Naive B cell (primary cell): ENCODE data around the gene ZNF816. TPM values are rescaled to one million over a fixed set of nuclear protein-coding genes. Genes with fewer than 3 reads are reported as not detected.
"Not testable (repeated sequence)": the region's sequence is repeated elsewhere in the genome, so short reads cannot be mapped to it uniquely, and the experiment has no call there.

Experiments
- ATAC-seq, 2 donors: fragments of 150-1000 bp; cut with Tn5 transposase; 2 replicates each; pipeline ENCODE4 v1.10.0; 2021; ENCODE audit warnings: low read depth in 2 of 2, mild to moderate bottlenecking in 2 of 2, moderate library complexity in 2 of 2
- DNase-seq: peaks from one replicate; pipeline ENCODE4 v3.0.0; 2022
- H3K27ac Mint-ChIP-seq, 6 donors: one replicate each; pipeline ENCODE4 v1.8.0; 2020 to 2022; ENCODE audit warnings: mild to moderate bottlenecking in 6 of 6, mixed read lengths in 6 of 6, moderate library complexity in 5 of 6, inconsistent platforms in 2 of 6
- H3K27me3 Mint-ChIP-seq, 3 donors: one replicate each; pipeline ENCODE4 v1.8.0; 2021 to 2022; ENCODE audit warnings: mixed read lengths in 3 of 3, mild to moderate bottlenecking in 1 of 3
- H3K36me3 Mint-ChIP-seq, 2 donors: one replicate each; pipeline ENCODE4 v1.8.0; 2020 to 2022; ENCODE audit warnings: mixed read lengths in 2 of 2, inconsistent platforms in 1 of 2, mild to moderate bottlenecking in 1 of 2
- H3K4me1 Mint-ChIP-seq, 3 donors: one replicate each; pipeline ENCODE4 v1.8.0; 2020 to 2022; ENCODE audit warnings: mixed read lengths in 3 of 3, inconsistent platforms in 1 of 3, mild to moderate bottlenecking in 1 of 3, moderate library complexity in 1 of 3
- H3K4me3 Mint-ChIP-seq, 8 donors: one replicate each; pipeline ENCODE4 v1.8.0; 2020 to 2022; ENCODE audit warnings: mild to moderate bottlenecking in 8 of 8, mixed read lengths in 8 of 8, moderate library complexity in 8 of 8, inconsistent platforms in 2 of 8
- H3K9me3 Mint-ChIP-seq, 7 donors: one replicate each; pipeline ENCODE4 v1.8.0; 2020 to 2022; ENCODE audit warnings: mixed read lengths in 7 of 7, mild to moderate bottlenecking in 5 of 7, inconsistent platforms in 2 of 7, moderate library complexity in 1 of 7
- polyA plus RNA-seq, 6 donors: library from polyadenylated mRNA; unstranded; fragments of 300-500 nt; fragmentation: Illumina TruSeq; gene quantifications; one replicate each; pipeline ENCODE4 v1.2.3, GENCODE V29; 2021; ENCODE audit warnings: low read depth in 6 of 6

ZNF816 gene
- polyA plus RNA-seq, 6 donors from 2014 or later: 12.1 to 22.9 (median 20.5) TPM

DNA sequence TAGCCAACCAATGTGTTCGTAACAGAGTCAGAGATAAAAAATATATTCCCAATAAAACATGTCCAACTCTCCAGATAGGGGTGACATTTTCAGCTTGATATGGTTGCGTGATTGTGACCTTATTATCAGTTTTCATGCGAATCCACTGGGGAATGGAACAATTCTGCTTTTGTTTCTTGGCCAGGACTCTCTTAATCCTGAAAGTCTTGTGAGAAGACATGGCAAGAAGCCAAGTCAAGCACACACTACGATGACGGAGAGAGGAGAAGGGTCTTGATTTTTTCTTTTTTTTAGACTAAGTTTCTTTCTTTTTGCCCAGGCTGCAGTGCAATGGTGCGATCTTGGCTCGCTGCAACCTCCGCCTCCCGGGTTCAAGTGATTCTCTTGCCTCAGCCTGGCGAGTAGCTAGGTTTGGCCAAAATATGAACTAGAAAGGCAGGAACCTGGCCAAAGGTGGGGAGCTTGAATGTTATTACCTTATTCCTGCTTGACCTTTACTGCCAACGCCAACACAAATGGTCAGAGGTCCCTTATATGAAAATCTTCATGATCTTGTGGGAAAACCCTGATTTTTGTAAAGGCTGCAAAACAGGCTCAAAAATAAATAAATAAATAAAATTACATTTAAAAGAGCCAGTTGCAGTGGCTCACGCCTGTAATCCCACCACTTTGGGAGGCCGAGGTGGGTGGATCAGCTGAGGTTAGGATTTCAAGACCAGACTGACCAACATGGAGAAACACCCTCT is 14.5 kb downstream of the ZNF816 start:
- Mint-ChIP-seq H3K9me3 (peaks cover 12 to 82% (median 55%) of the 10 kb centered on the region in 7 donors), H3K4me3 (no peak overlapping the region), H3K4me1 (peaks cover 0 to 2% (median 0%) of the 10 kb centered on the region in 3 donors), H3K36me3 (peaks cover 33 to 37% of the 10 kb centered on the region in 2 donors), H3K27ac (no peak overlapping the region), H3K27me3 (no peaks in the 10 kb centered on the region)
- ATAC-seq (no peak), DNase-seq (no peak)

DNA sequence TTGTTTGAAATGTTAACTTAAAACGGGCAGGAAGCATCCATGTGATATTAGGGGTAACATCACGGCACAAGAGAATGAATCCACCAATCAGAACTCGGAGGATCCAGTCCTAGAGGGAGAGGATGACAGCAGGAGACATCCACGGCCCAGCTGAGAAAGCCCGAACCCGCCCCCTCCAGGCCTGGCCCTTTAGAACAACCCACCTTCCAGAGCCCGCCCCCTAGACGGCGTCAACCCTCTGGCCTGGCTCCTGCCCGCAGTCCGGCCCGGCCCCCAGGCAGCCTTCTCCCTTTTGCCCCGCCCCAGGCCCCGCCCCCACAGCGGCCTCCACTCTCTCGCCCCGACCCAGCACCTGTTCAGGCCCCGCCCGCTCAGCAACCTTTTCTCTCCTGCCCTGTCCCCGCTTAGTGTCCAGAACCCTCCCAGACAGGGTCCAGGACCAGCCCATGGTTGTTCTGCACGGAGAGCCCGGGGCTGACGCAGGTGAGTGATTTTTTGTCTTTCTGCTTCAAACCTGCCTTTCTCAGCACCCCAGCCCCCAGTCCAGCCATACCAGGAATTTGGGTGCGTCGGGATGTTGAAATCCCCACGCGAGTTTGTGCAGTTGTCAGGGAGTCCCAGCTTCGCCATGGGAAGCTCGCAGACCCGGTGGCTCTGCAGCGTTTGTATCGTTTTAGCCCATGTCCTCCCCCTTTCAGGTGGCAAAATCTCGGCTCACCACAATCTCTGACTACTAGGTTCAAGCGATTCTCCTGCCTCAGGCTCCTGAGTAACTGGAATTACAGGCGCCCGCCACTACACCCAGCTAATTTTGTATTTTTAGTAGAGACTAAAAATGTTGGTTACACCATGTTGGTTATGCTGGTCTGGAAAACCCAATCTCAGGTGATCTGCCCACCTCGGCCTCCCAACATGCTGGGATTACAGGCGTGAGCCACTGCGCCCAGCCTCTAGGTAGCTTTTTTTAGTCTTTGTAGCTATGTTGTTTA is 16.1 kb downstream of the ZNF816 start:
- peak overlapping the region in 1 of 6 donors; percentile 24 for H3K27ac Mint-ChIP-seq
- peaks cover 12 to 66% (median 40%) of the 10 kb centered on the region in 7 donors for H3K9me3 Mint-ChIP-seq
- peaks cover 20 to 23% of the 10 kb centered on the region in 2 donors for H3K36me3 Mint-ChIP-seq
- peak overlapping the region in 2 of 8 donors; percentile 35 to 53 for H3K4me3 Mint-ChIP-seq
- peaks cover 6 to 12% (median 7%) of the 10 kb centered on the region in 3 donors for H3K4me1 Mint-ChIP-seq
- ATAC-seq: no peak
- no peak for DNase-seq
- no peaks in the 10 kb centered on the region for H3K27me3 Mint-ChIP-seq

DNA sequence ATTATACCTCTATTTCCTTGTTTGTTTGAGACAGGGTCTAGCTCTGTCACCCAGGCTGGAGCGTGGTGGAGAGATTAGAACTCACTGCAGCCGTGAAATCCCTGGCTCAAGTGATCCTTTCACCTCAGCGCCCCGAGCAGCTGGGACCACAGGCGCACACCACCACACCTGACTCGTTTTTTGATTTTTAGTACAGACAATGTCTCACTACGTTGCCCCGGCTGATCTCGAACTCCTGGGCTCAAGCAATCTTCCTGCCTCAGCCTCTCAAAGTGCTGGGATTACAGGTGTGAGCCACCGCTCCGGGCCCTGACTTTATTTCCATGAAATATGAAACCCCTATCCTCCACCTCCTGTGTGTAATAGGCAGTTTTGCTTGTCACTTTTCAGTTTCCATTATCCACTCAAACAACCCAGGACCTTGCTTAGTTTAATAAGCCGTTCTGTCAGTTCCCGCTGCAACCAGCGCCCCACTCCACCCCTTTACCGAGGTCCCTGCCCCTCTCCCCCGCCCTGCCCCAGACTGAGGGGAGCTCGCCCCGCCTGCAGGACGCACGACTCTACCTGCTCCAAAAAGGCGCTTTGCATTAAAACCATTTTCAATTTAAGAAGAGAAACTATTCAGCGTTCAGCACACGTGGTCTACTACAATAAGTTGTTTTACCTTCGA is 16.9 kb downstream of the ZNF816 start:
- H3K27me3 Mint-ChIP-seq: no peaks in the 10 kb centered on the region
- H3K27ac Mint-ChIP-seq: no peak overlapping the region
- H3K4me1 Mint-ChIP-seq: peaks cover 12 to 21% (median 16%) of the 10 kb centered on the region in 3 donors
- peaks cover 9 to 58% (median 32%) of the 10 kb centered on the region in 7 donors for H3K9me3 Mint-ChIP-seq
- H3K4me3 Mint-ChIP-seq: peak overlapping the region in 2 of 8 donors; percentile 42 to 51
- H3K36me3 Mint-ChIP-seq: peaks cover 15% of the 10 kb centered on the region in 2 donors
- DNase-seq: no peak
- ATAC-seq: no peak

DNA sequence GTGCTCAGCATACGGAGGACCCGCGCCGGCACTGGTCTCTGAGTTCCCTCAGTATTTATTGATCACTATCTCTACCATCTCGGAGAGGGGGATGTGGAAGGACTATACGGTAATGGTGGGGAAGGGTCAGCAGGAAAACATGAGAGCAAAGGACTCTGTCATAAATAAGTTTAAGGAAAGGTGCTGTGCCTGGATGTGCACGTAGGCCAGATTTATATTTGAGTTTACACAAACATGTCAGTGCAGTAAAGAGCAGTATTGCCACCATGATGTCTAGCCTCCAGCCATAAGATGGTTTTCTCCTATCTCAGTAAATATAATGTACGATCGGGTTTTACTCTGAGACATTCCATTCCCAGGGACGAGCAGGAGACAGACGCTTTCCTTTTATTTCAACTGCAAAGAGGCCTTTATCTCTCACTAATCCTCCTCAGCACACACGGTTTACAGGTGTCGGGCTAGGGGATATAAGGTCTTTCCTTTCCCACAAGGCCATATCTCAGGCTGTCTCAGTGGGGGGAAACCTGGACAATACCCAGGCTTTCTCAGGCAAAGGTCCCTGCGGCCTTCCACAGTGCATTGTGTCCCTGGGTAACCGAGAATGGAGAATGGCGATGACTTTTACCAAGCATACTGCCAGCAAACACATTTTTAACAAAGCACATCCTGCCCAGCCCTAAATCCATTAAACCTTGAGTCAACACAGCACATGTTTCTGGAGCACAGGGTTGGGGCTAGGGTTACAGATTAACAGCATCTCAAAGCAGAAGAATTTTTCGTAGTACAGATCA is 17.8 kb downstream of the ZNF816 start:
- ATAC-seq, H3K27me3 Mint-ChIP-seq: not testable (repeated sequence)
- H3K27ac Mint-ChIP-seq: peak overlapping the region in 3 of 6 donors; percentile 57 to 63 (median 59)

DNA sequence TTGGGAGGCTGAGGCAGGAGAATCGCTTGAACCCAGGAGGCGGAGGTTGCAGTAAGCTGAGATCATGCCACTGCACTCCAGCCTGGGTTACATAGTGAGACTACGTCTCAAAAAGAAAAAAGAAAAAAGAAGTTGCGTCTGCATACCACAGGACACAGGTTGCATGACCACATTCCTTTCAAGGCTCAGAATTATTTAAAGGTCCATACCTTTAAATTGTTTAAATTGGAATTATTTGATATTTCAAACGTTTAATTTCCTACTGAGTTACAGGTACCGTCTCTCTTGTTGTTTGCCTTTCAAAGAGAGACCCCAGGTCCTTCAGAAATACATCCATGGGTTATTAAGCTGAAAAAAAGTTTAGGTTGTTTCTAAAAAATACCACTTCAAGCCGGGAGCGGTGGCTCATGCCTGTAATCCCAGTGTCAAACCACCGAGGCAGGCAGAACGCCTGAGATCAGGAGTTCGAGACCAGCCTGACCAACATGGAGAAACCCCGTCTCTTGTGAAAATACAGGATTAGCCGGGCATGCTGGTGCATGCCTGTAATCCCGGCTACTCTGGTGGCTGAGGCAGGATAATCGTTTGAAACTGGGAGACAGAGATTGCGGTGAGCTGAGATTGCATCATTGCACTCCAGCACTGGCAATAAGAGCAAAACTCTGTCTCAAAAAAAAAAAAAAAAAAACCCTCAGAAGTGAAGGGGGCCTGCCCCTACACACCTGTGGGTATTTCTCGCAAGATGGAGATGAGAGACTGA is 18.6 kb downstream of the ZNF816 start:
- no peaks in the 10 kb centered on the region for H3K36me3 Mint-ChIP-seq
- DNase-seq (no peak), ATAC-seq (no peak)
- peaks cover 12 to 30% (median 17%) of the 10 kb centered on the region in 3 donors for H3K4me1 Mint-ChIP-seq
- no peaks in the 10 kb centered on the region for H3K27me3 Mint-ChIP-seq
- peaks cover 0 to 40% (median 15%) of the 10 kb centered on the region in 7 donors for H3K9me3 Mint-ChIP-seq
- H3K4me3 Mint-ChIP-seq: peak overlapping the region in 5 of 8 donors; percentile 2 to 99 (median 96)
- H3K27ac Mint-ChIP-seq: peak overlapping the region in 1 of 6 donors; percentile 63

More for the DNA sequence above, 17.8 kb downstream of the ZNF816 start:
- Mint-ChIP-seq H3K9me3 (peaks cover under 1 to 49% (median 23%) of the 10 kb centered on the region in 7 donors), H3K4me3 (peak overlapping the region in 3 of 8 donors; percentile 2 to 66 (median 50)), H3K4me1 (peaks cover 12 to 24% (median 16%) of the 10 kb centered on the region in 3 donors)
- not testable (repeated sequence) for H3K36me3 Mint-ChIP-seq, DNase-seq

DNA sequence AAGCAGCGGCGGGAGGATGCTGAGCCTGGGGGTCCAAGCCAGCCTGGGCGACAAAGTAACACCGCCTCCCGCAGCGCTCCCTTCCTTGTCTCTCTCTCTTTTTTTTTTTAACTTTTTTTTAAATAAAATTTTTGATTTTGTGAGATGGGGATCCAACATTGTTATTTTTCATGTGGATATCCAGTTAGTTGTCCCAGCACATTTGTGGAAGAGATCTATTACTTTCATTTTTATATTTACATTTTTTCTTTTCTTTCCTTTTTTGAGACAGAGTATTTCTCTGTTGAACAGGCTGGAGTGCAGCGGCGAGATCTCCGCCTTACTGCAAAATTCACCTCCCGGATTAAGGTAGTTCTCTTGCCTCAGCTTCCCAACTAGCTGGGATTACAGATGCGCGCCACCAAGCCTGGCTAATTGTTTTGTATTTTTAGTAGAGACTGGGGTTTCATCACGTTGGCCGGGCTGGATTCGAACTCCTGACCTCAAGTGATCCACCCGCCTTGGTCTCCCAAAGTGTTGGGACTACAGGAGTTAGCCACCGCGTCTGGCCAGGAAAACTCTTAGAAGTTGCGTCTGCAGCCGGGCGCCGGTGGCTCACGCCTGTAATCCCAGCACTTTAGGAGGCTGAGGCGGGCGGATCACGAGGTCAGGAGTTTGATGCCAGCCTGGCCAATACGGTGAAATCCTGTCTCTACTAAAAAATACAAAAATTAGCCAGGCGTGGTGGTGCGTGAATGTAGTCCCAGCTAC is 19.4 kb downstream of the ZNF816 start:
- Mint-ChIP-seq H3K36me3 (no peaks in the 10 kb centered on the region), H3K27me3 (no peaks in the 10 kb centered on the region), H3K9me3 (peaks cover 0 to 37% (median 11%) of the 10 kb centered on the region in 7 donors), H3K27ac (peak overlapping the region in 1 of 6 donors; percentile 70), H3K4me3 (peak overlapping the region; percentile 94 to 99 (median 96)), H3K4me1 (peaks cover 18 to 37% (median 24%) of the 10 kb centered on the region in 3 donors)
- DNase-seq (no peak), ATAC-seq (peak in 1 of 2 donors; percentile 9)

DNA sequence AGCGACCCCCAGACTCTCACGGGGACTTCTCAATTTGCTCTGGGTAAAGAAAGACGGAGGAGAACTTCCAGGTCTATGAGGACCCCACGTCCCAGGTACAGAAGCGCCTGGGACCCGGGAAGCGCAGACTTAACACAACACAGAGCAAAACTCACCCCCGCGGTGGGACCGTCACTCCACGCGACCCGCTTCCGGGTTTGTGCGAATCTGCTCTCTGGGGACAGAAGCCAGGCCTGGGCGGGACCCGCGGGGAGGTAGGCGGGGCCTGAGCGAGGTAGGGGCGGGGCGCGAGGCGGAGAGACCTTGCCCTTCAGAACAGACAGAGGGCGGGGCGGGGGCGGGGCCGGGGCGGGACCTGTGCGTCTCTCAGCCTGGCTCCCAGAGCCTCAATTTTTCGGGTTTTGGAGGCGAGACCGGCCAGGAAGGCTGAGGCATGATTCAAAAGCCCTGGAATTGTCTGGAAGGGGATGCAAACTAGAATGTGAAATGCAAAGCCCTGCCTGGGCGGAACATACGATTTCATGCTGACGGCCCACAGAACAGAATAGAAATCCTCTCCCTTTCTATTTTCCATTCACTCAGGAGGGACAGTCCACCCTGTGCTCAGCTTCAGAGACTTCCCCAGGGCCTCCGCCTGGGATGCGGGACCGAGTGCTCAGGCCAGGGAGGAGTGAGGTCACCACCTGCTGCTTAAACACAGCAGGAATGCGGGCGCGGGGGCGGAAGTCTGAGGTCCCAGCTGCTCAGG is 20.1 kb downstream of the ZNF816 start:
- Mint-ChIP-seq H3K9me3 (peaks cover 0 to 31% (median 8%) of the 10 kb centered on the region in 7 donors), H3K27me3 (no peaks in the 10 kb centered on the region), H3K4me3 (peak overlapping the region; percentile 94 to 99 (median 96))

DNA sequence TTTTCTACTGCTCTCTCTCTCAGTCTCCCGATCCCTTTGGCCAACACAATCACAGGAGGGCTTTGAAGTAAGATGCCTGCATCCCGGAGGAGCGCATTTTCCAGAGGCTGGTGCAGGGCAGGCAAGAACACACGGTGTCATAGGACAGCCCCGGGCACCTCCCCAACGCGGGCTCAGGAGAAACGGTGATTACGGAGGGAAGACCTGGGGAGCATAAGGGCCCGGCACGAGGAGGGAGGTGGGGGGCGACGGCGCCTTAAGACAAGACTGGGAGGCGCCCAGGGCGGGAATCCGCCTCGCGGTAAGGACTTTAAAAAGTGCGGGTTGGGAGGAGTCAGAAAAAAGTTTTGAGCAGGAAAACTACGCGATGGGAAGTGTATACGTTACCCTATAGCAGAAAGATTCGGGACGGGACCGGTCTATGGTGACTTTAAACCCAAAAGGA is 20.7 kb downstream of the ZNF816 start:
- Mint-ChIP-seq H3K36me3 (no peaks in the 10 kb centered on the region), H3K4me3 (peak overlapping the region; percentile 94 to 99 (median 96)), H3K27me3 (no peaks in the 10 kb centered on the region), H3K9me3 (peaks cover 0 to 26% (median 8%) of the 10 kb centered on the region in 7 donors), H3K27ac (peak overlapping the region; percentile 72 to 97 (median 96)), H3K4me1 (peaks cover 25 to 49% (median 35%) of the 10 kb centered on the region in 3 donors)
- DNase-seq (no peak), ATAC-seq (peak; percentile 38)

More for the DNA sequence above, 20.1 kb downstream of the ZNF816 start:
- DNase-seq (peak; percentile 99), ATAC-seq (peak; percentile 95 to 98)
- Mint-ChIP-seq H3K27ac (peak overlapping the region; percentile 72 to 97 (median 96)), H3K36me3 (no peaks in the 10 kb centered on the region), H3K4me1 (peaks cover 21 to 43% (median 29%) of the 10 kb centered on the region in 3 donors)

DNA sequence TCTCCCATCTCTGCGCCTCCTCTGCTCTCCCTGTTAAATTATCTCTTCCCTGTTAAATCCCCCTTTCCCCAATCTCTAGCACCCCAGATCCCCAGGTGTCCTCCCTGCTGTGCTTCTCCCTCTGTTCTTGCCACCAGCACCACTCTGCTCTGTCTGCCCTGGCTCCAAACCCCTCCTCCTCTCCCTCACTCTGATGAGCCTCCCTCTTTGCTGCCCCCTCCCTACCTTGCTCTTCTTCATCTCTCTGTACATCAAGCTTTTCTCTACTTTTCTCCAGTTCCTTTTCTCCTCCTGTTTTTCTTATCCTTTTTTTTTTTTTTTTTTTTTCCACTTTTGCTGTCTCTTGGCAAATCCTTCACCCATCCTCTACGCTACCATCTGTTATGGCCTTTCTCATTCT is 21.2 kb downstream of the ZNF816 start:
- H3K27ac Mint-ChIP-seq: peak overlapping the region; percentile 6 to 97 (median 96)
- peak overlapping the region; percentile 94 to 99 (median 96) for H3K4me3 Mint-ChIP-seq
- DNase-seq, ATAC-seq, H3K27me3 Mint-ChIP-seq, H3K36me3 Mint-ChIP-seq: not testable (repeated sequence)
- peaks cover 30 to 53% (median 39%) of the 10 kb centered on the region in 3 donors for H3K4me1 Mint-ChIP-seq
- H3K9me3 Mint-ChIP-seq: peaks cover 0 to 23% (median 8%) of the 10 kb centered on the region in 7 donors

DNA sequence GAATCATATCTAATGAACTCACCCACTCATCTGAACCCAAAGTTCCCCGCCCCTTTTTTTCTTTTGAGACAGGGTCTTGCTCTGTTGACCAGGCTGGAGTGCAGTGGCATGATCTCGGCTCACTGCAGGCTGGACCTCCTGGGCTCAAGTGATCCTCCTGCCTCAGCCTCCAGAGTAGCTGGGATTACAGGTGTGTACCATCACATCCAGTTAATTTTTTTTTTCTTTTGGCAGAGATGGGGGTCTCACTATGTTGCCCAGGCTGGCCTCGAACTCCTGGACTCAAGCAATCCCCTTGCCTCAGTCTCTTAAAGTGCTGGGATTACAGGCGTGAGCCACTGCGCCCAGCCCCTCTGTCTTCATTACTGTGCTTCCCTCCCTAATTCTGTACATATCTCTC is 21.8 kb downstream of the ZNF816 start:
- not testable (repeated sequence) for DNase-seq, H3K27me3 Mint-ChIP-seq, H3K36me3 Mint-ChIP-seq, ATAC-seq
- H3K27ac Mint-ChIP-seq: peak overlapping the region in 3 of 6 donors; percentile 6 to 96 (median 94)
- peaks cover 31 to 59% (median 45%) of the 10 kb centered on the region in 3 donors for H3K4me1 Mint-ChIP-seq
- peaks cover 0 to 18% (median 3%) of the 10 kb centered on the region in 7 donors for H3K9me3 Mint-ChIP-seq
- H3K4me3 Mint-ChIP-seq: peak overlapping the region; percentile 94 to 99 (median 96)
